Vagina (tissue), 2 donors: ENCODE data around the gene BCL7C.

Source experiments
- CTCF ChIP-seq, 3 experiments: fragments of 450-650 bp in 2 of 3; fragments of 200-600 bp in 1 of 3; sonication (generic) in 1 of 3; IDR thresholded peaks; one replicate each; pipeline ENCODE4 v1.5.1; 2017 to 2019; ENCODE audit warnings: antibody characterized with exemption in 3 of 3, mild to moderate bottlenecking in 2 of 3, moderate library complexity in 2 of 3
- POLR2A ChIP-seq, 2 donors: fragments of 450-650 bp; IDR thresholded peaks; one replicate each; pipeline ENCODE4 v1.6.1; 2017; ENCODE audit warnings: antibody characterized with exemption in 2 of 2, mild to moderate bottlenecking in 2 of 2, moderate library complexity in 2 of 2
- POLR2AphosphoS5 ChIP-seq, 2 donors: sonication (generic); formaldehyde crosslinking; IDR thresholded peaks; one replicate each; pipeline ENCODE4 v1.9.0; 2017; ENCODE audit warnings: antibody characterized with exemption in 2 of 2, mild to moderate bottlenecking in 2 of 2, low read depth in 1 of 2; ENCODE audit not compliant: insufficient read depth in 1 of 2

- no peak for TF ChIP-seq CTCF (IDR thresholded peaks at IDR 0.05)
- no peak for TF ChIP-seq POLR2A (IDR thresholded peaks at IDR 0.05)
- peak in 1 of 2 donors; percentile 21 for TF ChIP-seq POLR2AphosphoS5 (IDR thresholded peaks at IDR 0.05; ENCODE audit: insufficient read depth in 1 of 2, low read depth in 1 of 2)
These were observed 877 bp upstream of the BCL7C start for GRCh38 chr16:30894540-30895368.
